HG02678 (cell line): Measurements from ENCODE around the gene COL4A1.
A peak's percentile ranks its signal among the peaks of the same experiment; 100 is the strongest.

ENCODE experiments used
- ATAC-seq: cut with Tn5 transposase; IDR thresholded peaks from one replicate; pipeline ENCODE4 v1.9.1; 2021; ENCODE audit warnings: mild to moderate bottlenecking, moderate library complexity; ENCODE audit not compliant: unreplicated experiment

The COL4A1 gene

GRCh38 chr13:110149036-110149435, 157.9 kb downstream of the COL4A1 start:
- no peak for ATAC-seq

GRCh38 chr13:110140099-110140498, 166.9 kb downstream of the COL4A1 start:
- ATAC-seq: no peak

- no peak for ATAC-seq
Measured at GRCh38 chr13:110138700-110139036, 168.3 kb downstream of the COL4A1 start.

GRCh38 chr13:110138010-110138699, 168.8 kb downstream of the COL4A1 start:
- ATAC-seq: peak; percentile 56

- peak; percentile 84 for ATAC-seq
Measured at GRCh38 chr13:110137680-110138009, 169.3 kb downstream of the COL4A1 start.

- no peak for ATAC-seq
Measured at GRCh38 chr13:110136660-110137585, 170.0 kb downstream of the COL4A1 start.

- no peak for ATAC-seq
Measured at GRCh38 chr13:110135977-110136597, 170.9 kb downstream of the COL4A1 start.

GRCh38 chr13:110134801-110135200, 172.2 kb downstream of the COL4A1 start:
- no peak for ATAC-seq

GRCh38 chr13:110133425-110134235, 173.3 kb downstream of the COL4A1 start:
- no peak for ATAC-seq

GRCh38 chr13:110132225-110132982, 174.6 kb downstream of the COL4A1 start:
- no peak for ATAC-seq

GRCh38 chr13:110131424-110131823, 175.5 kb downstream of the COL4A1 start:
- ATAC-seq: no peak

- ATAC-seq: no peak
Measured at GRCh38 chr13:110130431-110130830, 176.5 kb downstream of the COL4A1 start.

- no peak for ATAC-seq
Measured at GRCh38 chr13:110129539-110130186, 177.3 kb downstream of the COL4A1 start.

GRCh38 chr13:110129076-110129475, 177.9 kb downstream of the COL4A1 start:
- ATAC-seq: no peak

- ATAC-seq: no peak
Measured at GRCh38 chr13:110128546-110128945, 178.4 kb downstream of the COL4A1 start.

GRCh38 chr13:110127986-110128511, 178.9 kb downstream of the COL4A1 start:
- ATAC-seq: no peak

- ATAC-seq: no peak
Measured at GRCh38 chr13:110126391-110126961, 180.5 kb downstream of the COL4A1 start.

- no peak for ATAC-seq
Measured at GRCh38 chr13:110125613-110126272, 181.2 kb downstream of the COL4A1 start.

- no peak for ATAC-seq
Measured at GRCh38 chr13:110125157-110125556, 181.8 kb downstream of the COL4A1 start.
